A549 (cell line): ENCODE results near the gene GINS3. TPM values are rescaled to one million over a fixed set of nuclear protein-coding genes. Genes with fewer than 3 reads are reported as not detected.

Source experiments
- ATAC-seq, 2 experiments: fragments of 200-7000 bp in 1 of 2; fragments of >200 bp in 1 of 2; cut with Nextera tagmentation in 1 of 2; cut with Tn5 transposase in 1 of 2; 3 replicates each; pipeline versions ENCODE4 v1.8.0 to v1.9.1; 2018 to 2020; ENCODE audit warnings: mild to moderate bottlenecking in 1 of 2, moderate library complexity in 1 of 2
- CTCF ChIA-PET: fragments of 300-600 bp; sonication (Branson Sonifier 250); formaldehyde crosslinking; extraction: SDS; loops from one replicate; lab custom pipeline; 2021; ENCODE audit warnings: antibody characterized with exemption, inconsistent platforms; lab: Yijun Ruan, JAX
- POLR2A ChIA-PET: fragments of 350-600 bp; formaldehyde crosslinking; extraction: SDS; loops from one replicate; lab custom pipeline; 2021; ENCODE audit warnings: antibody characterized with exemption, inconsistent platforms; lab: Yijun Ruan, JAX
- DNase-seq, 2 experiments: peaks; one replicate each; pipeline versions ENCODE4 v3.0.0 to v3.0.0-alpha.2; 2011 to 2016; ENCODE audit warnings: low read depth in 1 of 2, low spot score in 1 of 2
- FAIRE-seq: peaks from 2 replicates; lab custom pipeline; 2011; peaks lifted over from hg19 to GRCh38; lab: Jason Lieb, UNC
- H3K27ac ChIP-seq, 2 experiments: fragments of >200 bp; sonication (Bioruptor Twin); formaldehyde crosslinking; 3 replicates each; pipeline ENCODE4 v1.5.1; 2016 to 2017
- H3K4me1 ChIP-seq: fragments of >200 bp; sonication (Bioruptor Twin); formaldehyde crosslinking; 3 replicates; pipeline ENCODE4 v1.6.1; 2016
- H3K4me2 ChIP-seq: fragments of >200 bp; sonication (Bioruptor Twin); formaldehyde crosslinking; 3 replicates; pipeline ENCODE4 v1.6.1; 2016
- H3K4me3 ChIP-seq: fragments of >200 bp; sonication (Bioruptor Twin); formaldehyde crosslinking; 3 replicates; pipeline ENCODE4 v1.5.1; 2016
- H3K9me3 ChIP-seq: fragments of >200 bp; sonication (Bioruptor Twin); formaldehyde crosslinking; 3 replicates; pipeline ENCODE4 v1.6.1; 2016
- BHLHE40 ChIP-seq: IDR thresholded peaks from 2 replicates; pipeline ENCODE4 v1.6.1; 2012; ENCODE audit warnings: low read depth, low read length, inconsistent platforms
- CBX2 ChIP-seq: fragments of 200-600 bp; sonication (generic); IDR thresholded peaks from 2 replicates; pipeline ENCODE4 v1.6.1; 2016; ENCODE audit warnings: low read depth, mild to moderate bottlenecking, borderline replicate concordance
- EP300 ChIP-seq, 2 experiments: fragments of >200 bp; sonication (Bioruptor Twin); formaldehyde crosslinking; IDR thresholded peaks; 2 replicates in 1 of 2; 3 replicates in 1 of 2; pipeline ENCODE4 v1.6.1; 2016 to 2017
- ESRRA ChIP-seq: fragments of 150-350 bp; IDR thresholded peaks from 2 replicates; pipeline ENCODE4 v1.6.1; 2014; ENCODE audit warnings: mild to moderate bottlenecking, low read length, borderline replicate concordance
- GATA3 ChIP-seq: IDR thresholded peaks from 2 replicates; pipeline ENCODE4 v1.6.1; 2012; ENCODE audit warnings: borderline replicate concordance
- HEYL ChIP-seq: fragments of 250-450 bp; sonication (Bioruptor Pico); IDR thresholded peaks from 2 replicates; pipeline ENCODE4 v1.8.0; 2021; ENCODE audit warnings: mild to moderate bottlenecking, moderate library complexity
- HOXB13 ChIP-seq: fragments of 250-450 bp; sonication (Bioruptor Pico); IDR thresholded peaks from 2 replicates; pipeline ENCODE4 v1.5.0; 2020; ENCODE audit warnings: low read depth, mild to moderate bottlenecking, moderate library complexity
- JUN ChIP-seq, 2 experiments: fragments of >200 bp; sonication (Bioruptor Twin); formaldehyde crosslinking; IDR thresholded peaks; 2 replicates in 1 of 2; 3 replicates in 1 of 2; pipeline ENCODE4 v1.6.1; 2016 to 2017
- JUNB ChIP-seq: fragments of >200 bp; sonication (Bioruptor Twin); formaldehyde crosslinking; IDR thresholded peaks from 2 replicates; pipeline ENCODE4 v1.6.1; 2016
- KDM5A ChIP-seq: fragments of 200-600 bp; sonication (generic); IDR thresholded peaks from 2 replicates; pipeline ENCODE4 v1.6.1; 2016; ENCODE audit warnings: antibody characterized with exemption, mild to moderate bottlenecking
- MAFK ChIP-seq: fragments of 450-650 bp; IDR thresholded peaks from 2 replicates; pipeline ENCODE4 v1.6.1; 2014; ENCODE audit not compliant: partially characterized antibody
- MAZ ChIP-seq: fragments of 150-350 bp; IDR thresholded peaks from 2 replicates; pipeline ENCODE4 v1.6.1; 2014; ENCODE audit warnings: antibody characterized with exemption, low read depth, low read length, borderline replicate concordance
- MYC ChIP-seq: IDR thresholded peaks from 2 replicates; pipeline ENCODE4 v1.6.1; 2012; ENCODE audit warnings: mild to moderate bottlenecking, inconsistent platforms, low read length, improper control_type of control experiment, borderline replicate concordance
- NPAS2 ChIP-seq: fragments of 250-450 bp; sonication (Bioruptor Pico); IDR thresholded peaks from 2 replicates; pipeline ENCODE4 v1.8.0; 2022; ENCODE audit warnings: mild to moderate bottlenecking, moderate library complexity, borderline replicate concordance
- PHF8 ChIP-seq: fragments of 200-600 bp; sonication (generic); IDR thresholded peaks from 2 replicates; pipeline ENCODE4 v1.6.1; 2016; ENCODE audit warnings: low read depth, mild to moderate bottlenecking, antibody characterized with exemption, moderate library complexity, borderline replicate concordance
- POLR2A ChIP-seq: IDR thresholded peaks from 2 replicates; pipeline ENCODE4 v1.6.1; 2012; ENCODE audit warnings: mild to moderate bottlenecking, low read length
- RAD21 ChIP-seq, 2 experiments: fragments of >200 bp in 1 of 2; sonication (Bioruptor Twin) in 1 of 2; formaldehyde crosslinking in 1 of 2; IDR thresholded peaks in 1 of 2; conservative IDR thresholded peaks in 1 of 2; 2 replicates in 1 of 2; 3 replicates in 1 of 2; pipeline ENCODE4 v1.6.1; 2012 to 2018; ENCODE audit warnings: inconsistent platforms in 1 of 2
- RCOR1 ChIP-seq: fragments of 150-350 bp; IDR thresholded peaks from 2 replicates; pipeline ENCODE4 v1.6.1; 2014; ENCODE audit warnings: antibody characterized with exemption, low read length, low read depth
- SMC3 ChIP-seq: fragments of >200 bp; sonication (Bioruptor Twin); formaldehyde crosslinking; IDR thresholded peaks from 3 replicates; pipeline ENCODE4 v1.6.1; 2018; ENCODE audit warnings: inconsistent platforms
- TFCP2L1 ChIP-seq: fragments of 250-450 bp; sonication (Bioruptor Pico); IDR thresholded peaks from 2 replicates; pipeline ENCODE4 v1.5.0; 2021; ENCODE audit warnings: mild to moderate bottlenecking
- ZSCAN20 ChIP-seq: fragments of 250-450 bp; sonication (Bioruptor Pico); IDR thresholded peaks from 2 replicates; pipeline ENCODE4 v1.8.0; 2022; ENCODE audit warnings: mild to moderate bottlenecking, moderate library complexity
- WGBS: methylation state at CpG from one replicate; pipeline ENCODE4 v1.1.6; 2017; ENCODE audit errors: missing lambda C conversion rate; 5-methylcytosine and 5-hydroxymethylcytosine counted together
- polyA minus RNA-seq: library from RNA; depleted of rRNA, polyadenylated mRNA; stranded (reverse); fragments of >200 nt; gene quantifications from 2 replicates; pipeline ENCODE4 v1.2.3, GENCODE V29; 2011; rRNA and poly(A)+ RNA removed
- polyA plus RNA-seq, 4 experiments: library from polyadenylated mRNA; depleted of rRNA in 3 of 4; stranded (reverse); fragments of >200 nt; fragmentation: RNase III in 1 of 4; extraction: RNeasy Plus Mini Kit Qiagen cat#74134 plus additional on column Dnase treatment in 1 of 4; gene quantifications; 2 replicates in 3 of 4; 3 replicates in 1 of 4; pipeline ENCODE4 v1.2.3, GENCODE V29; 2011 to 2017
- TF ChIP-seq, protein P1 (sequence below): IDR thresholded peaks from 2 replicates; pipeline ENCODE4 v1.6.1; 2012
- TF ChIP-seq, protein P2 (sequence below): IDR thresholded peaks from 2 replicates; pipeline ENCODE4 v1.6.1; 2012; ENCODE audit warnings: low read depth, borderline replicate concordance
- TF ChIP-seq, protein P3 (sequence below): fragments of >200 bp; sonication (Bioruptor Twin); formaldehyde crosslinking; IDR thresholded peaks from 3 replicates; pipeline ENCODE4 v1.6.1; 2016
- TF ChIP-seq, protein P4 (sequence below): IDR thresholded peaks from 2 replicates; pipeline ENCODE4 v1.6.1; 2012

GINS3 gene
- polyA plus RNA-seq (2011; rRNA removed) (21.0 and 22.3 TPM in 2 replicates), polyA plus RNA-seq (2017; fragmentation: RNase III; extraction: RNeasy Plus Mini Kit Qiagen cat#74134 plus additional on column Dnase treatment) (17.6 to 21.3 TPM (median 19.7 TPM) in 3 replicates), polyA minus RNA-seq (14.5 and 14.6 TPM in 2 replicates)
- polyA plus RNA-seq (2012; cell fraction: cytosol; rRNA removed) = 15.9 and 18.5 TPM in 2 replicates
- 10.8 and 12.8 TPM in 2 replicates for polyA plus RNA-seq (2012; cell fraction: nucleus; rRNA removed)

DNA sequence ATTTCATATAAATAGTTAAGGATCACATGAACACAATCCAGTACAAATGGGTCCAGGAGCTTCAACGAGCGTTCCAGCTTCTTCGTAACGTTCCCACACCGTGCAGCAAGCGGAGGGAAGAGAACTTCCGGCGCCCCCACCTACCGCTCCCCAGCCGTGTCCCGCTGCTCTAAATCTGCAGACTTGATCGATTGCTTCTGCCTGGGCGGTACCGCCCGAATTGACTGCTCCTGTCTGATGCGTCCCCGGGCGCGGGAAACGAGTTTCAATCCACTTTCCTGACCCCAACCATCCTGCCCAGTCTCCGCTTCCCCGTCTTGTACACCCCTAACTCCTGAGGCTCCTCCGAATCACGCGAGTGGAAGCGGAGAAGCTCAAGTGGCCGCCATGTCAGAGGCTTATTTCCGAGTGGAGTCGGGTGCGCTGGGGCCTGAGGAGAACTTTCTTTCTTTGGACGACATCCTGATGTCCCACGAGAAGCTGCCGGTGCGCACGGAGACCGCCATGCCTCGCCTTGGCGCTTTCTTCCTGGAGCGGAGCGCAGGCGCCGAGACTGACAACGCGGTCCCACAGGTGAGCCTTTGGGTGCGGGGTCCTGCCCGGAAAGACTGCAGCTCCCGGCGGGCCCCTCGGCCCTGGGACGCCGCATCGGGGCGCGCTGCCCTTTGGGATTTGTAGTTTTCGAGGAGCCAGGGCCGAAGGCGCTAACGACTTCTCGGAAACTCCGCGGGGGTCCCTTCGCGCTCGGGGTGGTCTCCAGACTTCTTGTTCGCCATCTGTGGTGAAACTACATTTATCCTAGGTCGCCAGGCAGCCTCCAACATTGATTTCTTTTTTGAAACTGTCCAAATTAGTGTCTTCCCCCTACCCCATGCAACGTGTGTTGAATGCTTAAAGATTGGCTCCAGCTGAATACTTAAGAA is at the start of gene GINS3:
Gene GINS3 (plus strand): TSS at position 257 of the 923 bp plus-strand sequence. CDS start 131 bp downstream, at position 388.
- 0 out of 3 replicates have a peak, but pooled peaks cover 11% of the 10 kb centered on the region for H3K4me1 ChIP-seq
- CTCF ChIA-PET = interaction anchor here (0.9 to 4.2 kb wide), 5 partner anchors 9 to 95 kb away, joined by 3 to 16 read pairs (median 4); no protein-coding TSS in a partner anchor
- peak within 1 kb of the TSS; percentile 82 for H3K4me2 ChIP-seq
- FAIRE-seq (no peak), DNase-seq (peak; percentile 93 to 94), ATAC-seq (peak; percentile 97 to 98)
- peak within 1 kb of the TSS; percentile 89 to 91 for H3K27ac ChIP-seq
- peak within 1 kb of the TSS; percentile 88 for H3K4me3 ChIP-seq
- under 1% methylated on average over 54 of the region's 67 CpGs for WGBS
- POLR2A ChIA-PET = interaction anchor here (0.8 to 2.0 kb wide), 7 partner anchors 16 to 263 kb away, joined by 3 to 7 read pairs (median 4); partner anchors contain the start of gene CFAP20
- no peak; the same call in 1 of the 2 replicates for TF ChIP-seq TFCP2L1
- peak; percentile 43 to 74; a peak in 3 of 5 replicates for TF ChIP-seq JUN (IDR thresholded peaks at IDR 0.05)
- peak; percentile 86; the same call in 1 of the 2 replicates for TF ChIP-seq PHF8
- TF ChIP-seq MAFK = no peak
- TF ChIP-seq, protein P1, sequence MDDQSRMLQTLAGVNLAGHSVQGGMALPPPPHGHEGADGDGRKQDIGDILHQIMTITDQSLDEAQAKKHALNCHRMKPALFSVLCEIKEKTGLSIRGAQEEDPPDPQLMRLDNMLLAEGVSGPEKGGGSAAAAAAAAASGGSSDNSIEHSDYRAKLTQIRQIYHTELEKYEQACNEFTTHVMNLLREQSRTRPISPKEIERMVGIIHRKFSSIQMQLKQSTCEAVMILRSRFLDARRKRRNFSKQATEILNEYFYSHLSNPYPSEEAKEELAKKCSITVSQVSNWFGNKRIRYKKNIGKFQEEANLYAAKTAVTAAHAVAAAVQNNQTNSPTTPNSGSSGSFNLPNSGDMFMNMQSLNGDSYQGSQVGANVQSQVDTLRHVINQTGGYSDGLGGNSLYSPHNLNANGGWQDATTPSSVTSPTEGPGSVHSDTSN = peak; percentile 51; the same call in 1 of the 2 replicates
- TF ChIP-seq ESRRA = no peak
- TF ChIP-seq CBX2 = no peak
- TF ChIP-seq BHLHE40 = 0 out of 2 replicates have a peak, but pooled peaks have one; percentile 10
- TF ChIP-seq, protein P2, sequence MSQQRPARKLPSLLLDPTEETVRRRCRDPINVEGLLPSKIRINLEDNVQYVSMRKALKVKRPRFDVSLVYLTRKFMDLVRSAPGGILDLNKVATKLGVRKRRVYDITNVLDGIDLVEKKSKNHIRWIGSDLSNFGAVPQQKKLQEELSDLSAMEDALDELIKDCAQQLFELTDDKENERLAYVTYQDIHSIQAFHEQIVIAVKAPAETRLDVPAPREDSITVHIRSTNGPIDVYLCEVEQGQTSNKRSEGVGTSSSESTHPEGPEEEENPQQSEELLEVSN = peak; percentile 98
- TF ChIP-seq ZSCAN20 = peak; percentile 93
- peak; percentile 51 for TF ChIP-seq GATA3
- TF ChIP-seq NPAS2 (CRISPR knock-in tag) = 0 out of 2 replicates have a peak, but pooled peaks have one; percentile 18
- TF ChIP-seq, protein P3, sequence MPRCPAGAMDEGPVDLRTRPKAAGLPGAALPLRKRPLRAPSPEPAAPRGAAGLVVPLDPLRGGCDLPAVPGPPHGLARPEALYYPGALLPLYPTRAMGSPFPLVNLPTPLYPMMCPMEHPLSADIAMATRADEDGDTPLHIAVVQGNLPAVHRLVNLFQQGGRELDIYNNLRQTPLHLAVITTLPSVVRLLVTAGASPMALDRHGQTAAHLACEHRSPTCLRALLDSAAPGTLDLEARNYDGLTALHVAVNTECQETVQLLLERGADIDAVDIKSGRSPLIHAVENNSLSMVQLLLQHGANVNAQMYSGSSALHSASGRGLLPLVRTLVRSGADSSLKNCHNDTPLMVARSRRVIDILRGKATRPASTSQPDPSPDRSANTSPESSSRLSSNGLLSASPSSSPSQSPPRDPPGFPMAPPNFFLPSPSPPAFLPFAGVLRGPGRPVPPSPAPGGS = 0 out of 3 replicates have a peak, but pooled peaks have one; percentile 26
- TF ChIP-seq RAD21 (conservative IDR thresholded peaks at IDR 0.05 in 1 of 2, IDR thresholded peaks at IDR 0.05 in 1 of 2) = no peak
- TF ChIP-seq KDM5A = peak; percentile 85
- peak; percentile 71; the same call in 1 of the 2 replicates for TF ChIP-seq MAZ
- TF ChIP-seq HEYL (CRISPR knock-in tag) = no peak
- no peak for TF ChIP-seq RCOR1
- no peak for TF ChIP-seq SMC3
- TF ChIP-seq HOXB13 (CRISPR knock-in tag) = no peak
- TF ChIP-seq MYC = no peak
- TF ChIP-seq JUNB = no peak
- TF ChIP-seq, protein P4, sequence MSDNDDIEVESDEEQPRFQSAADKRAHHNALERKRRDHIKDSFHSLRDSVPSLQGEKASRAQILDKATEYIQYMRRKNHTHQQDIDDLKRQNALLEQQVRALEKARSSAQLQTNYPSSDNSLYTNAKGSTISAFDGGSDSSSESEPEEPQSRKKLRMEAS = peak; percentile 97
- TF ChIP-seq EP300 (IDR thresholded peaks at IDR 0.05) = no peak
- peak; percentile 57 for TF ChIP-seq POLR2A
- H3K9me3 ChIP-seq = no peaks in the 10 kb centered on the region; the same call in 2 of the 3 replicates
